NCI-H226 (cell line): ENCODE data around the gene ZNF135.

Experiments
- DNase-seq: peaks from one replicate; pipeline ENCODE4 v3.0.0-alpha.2; 2015

ZNF135 gene

DNA sequence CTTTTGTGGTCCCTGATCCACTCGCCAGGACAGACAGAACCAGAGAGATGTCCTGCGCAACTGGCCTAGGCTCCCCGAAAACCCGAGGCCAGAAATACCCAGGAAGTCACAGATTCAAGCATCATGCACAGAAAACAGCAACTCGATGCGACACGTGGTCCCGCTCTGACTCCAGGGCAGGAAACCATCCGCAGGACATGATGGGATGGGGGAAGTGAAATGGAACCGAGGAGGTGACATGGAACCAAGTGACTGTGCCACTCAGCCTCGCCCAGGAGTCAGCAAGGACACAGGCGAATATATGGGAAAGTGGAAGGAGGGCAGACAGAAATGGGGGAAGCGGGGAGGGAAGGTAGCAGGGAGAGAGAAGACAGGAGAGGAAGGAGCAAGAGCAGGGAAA is 37.8 kb downstream of the ZNF135 start:
- DNase-seq: no peak

DNA sequence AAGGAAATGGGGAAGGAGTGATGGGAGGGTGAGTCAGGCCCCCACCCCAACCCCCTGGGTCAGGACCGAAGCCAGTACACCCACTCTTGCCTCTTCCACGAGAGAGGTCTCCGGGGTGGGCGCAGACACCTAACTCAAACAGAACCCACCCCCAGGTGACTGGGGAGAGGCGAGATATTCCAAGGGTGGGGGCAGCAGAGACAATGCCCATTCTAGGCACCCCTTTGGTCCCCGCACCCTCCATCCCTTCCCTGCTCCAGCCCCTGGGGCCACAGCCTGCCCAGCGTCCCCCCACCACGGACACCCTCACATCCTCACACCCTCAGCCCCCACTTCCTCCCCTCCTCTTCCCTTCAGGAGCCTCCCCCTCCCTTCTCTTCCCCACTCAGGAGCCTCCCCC is 38.3 kb downstream of the ZNF135 start:
- DNase-seq: no peak

DNA sequence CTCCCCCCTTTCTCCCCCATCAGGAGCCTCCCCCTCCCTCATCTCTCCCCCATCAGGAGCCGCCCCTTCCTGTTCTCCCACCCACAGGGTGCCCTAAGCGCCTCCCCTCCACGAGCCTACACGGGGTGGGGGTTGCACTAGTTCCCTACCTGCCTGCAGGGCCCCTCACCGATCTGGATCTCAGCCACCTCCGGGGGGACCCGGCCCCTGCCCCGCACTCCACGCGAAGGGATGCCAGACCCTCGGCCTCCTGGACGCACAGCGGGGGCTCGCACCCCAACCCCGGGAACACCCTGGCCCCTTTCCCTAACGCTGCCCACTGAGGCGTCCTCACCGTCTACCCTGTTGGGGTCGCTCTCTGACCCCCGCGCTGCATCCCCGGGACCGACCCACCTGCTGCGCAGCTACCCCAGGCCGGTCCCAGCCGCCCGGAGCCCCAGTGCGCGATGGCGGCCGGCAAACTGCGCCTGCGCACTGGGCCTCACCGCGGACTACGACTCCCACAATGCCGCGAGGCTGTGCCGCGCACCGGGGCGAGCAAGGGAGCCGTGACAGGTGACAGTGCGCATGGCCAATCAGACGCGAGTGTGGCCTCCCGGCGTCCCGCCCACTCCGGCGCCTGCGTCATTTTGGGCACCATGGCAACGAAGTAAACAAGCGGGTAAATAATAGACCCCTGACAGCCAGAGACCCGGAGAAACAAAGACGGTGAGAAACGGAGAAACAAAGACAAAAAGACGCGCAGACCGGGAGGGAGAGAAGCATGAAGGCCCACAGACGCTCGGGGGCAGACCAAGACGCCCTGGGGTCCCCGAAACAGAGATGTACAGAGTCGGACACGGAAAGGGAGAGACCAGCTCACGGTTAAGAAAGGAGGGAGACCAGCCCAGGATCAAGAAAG is 38.9 kb downstream of the ZNF135 start, which contains the start of gene ZSCAN18:
TSS of gene ZSCAN18 (minus strand) at position 451 of the 901 bp plus-strand sequence. CDS start 7,964 bp downstream, outside the sequence.
- peak; percentile 64 for DNase-seq

- DNase-seq: no peak
These were observed 39.6 kb downstream of the ZNF135 start for GRCh38 chr19:58098682-58098998.

DNA sequence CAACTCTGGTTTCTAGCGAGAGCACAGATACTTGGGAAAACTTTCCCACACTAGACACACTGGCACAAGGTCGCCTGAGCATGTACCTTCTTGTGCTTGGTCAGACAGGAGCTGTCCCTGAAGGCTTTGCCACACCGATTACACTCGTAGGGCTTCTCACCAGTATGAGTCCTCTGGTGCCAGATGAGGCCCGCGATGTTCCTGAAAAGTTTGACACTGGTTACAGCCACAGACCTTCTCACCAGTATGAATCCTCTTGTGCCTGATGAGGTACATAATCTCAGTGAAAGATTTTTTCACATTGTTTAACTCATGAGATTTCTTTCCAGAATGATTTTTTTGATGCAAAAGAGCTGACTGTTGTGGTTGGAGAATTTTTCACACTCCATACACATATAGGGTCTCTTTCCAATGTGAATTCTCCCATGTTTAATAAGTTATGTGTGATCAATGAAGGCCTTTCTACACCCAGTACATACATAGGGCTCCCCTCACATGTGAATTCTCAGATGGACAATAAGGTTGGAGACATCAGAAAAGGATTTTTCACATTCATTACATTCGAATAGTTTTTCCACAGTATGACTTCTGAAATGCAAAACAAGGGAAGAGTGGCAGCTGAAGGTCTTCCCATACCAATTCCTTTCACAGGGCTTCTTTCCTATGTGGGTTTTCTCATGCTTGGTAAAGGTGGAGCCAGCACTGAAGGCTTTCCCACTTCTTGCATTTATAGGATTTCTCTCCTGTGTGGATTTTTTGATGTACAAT is 48.9 kb downstream of the ZNF135 start:
- DNase-seq: no peak

- DNase-seq: no peak
These were observed 49.4 kb downstream of the ZNF135 start for GRCh38 chr19:58108546-58108817.

DNA sequence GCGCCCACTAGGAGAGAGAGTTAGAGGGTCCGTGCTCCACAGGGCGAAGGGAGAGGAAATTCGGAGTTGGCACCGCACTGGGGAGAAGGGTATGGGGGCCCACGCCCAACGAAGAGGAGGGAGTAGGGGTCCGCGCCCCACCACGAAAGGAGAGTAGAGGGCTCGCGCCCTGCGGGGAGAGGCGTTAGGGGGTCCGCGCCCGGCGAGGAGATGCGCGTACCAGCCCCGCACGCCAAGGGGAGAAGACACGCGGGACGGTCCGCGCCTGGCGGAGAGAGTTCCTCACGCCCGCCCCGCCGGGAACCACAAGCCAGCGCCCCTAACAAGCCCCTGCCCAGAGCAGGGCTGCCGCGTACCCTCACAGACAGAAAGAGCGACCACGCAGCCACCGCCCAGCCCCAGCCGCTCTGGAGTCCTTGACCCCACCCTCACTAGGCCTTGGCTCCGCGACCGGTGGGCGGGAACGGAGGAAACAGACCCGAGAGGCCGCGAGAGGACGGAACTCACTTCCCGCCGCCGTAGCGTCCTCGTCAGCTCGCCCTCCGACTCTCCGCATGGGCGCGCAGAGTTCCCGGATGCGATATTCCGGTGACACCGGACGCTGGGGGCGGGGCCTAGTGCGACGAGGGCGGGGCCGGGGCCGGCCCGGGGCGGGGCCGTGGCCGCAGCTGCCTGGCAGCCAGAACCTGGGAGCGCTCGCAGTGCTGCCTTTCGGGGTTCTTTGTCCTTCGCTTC is 58.9 kb downstream of the ZNF135 start:
- DNase-seq: no peak

DNA sequence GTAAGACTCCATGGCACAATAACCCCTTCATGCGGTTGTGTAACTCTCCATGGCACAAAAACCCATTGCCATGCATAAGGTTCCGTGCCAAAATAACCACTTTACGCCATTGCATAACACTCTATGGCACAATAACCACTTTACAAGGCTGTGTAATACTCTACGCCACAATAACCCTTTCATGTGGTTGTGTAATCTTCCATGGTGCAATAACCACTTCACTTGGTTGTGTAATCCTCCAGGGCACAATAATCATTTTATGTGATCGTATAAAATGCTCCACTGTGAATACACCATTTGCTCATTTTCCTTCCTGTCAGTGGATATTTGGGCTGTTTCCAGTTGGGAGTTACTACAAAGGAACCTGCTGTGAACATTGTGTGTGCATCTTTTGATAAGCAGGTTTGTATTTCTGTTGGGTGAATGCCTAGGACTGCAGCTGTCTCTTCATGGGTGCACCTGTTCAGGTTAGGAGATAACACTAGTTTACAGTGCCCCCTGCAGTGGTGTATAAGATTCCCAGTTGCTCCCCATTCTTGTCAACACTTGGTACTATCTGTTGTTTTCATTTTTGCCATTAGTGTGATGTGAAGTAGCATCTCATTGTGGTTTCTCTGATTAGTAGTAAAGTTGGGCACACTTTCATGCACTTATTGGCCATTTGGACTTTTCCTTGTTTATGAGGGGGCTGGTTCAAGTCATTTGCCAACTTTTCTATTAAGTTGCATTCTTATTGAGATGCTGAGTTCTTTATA is 60.1 kb downstream of the ZNF135 start:
- DNase-seq: no peak
